ENCODE results near the gene PAPSS1. TPM values are rescaled to one million over a fixed set of nuclear protein-coding genes. Genes with fewer than 3 reads are reported as not detected.
A peak's percentile ranks its signal among the peaks of the same experiment; 100 is the strongest.
"Not testable (repeated sequence)": the region's sequence is repeated elsewhere in the genome, so short reads cannot be mapped to it uniquely, and the experiment has no call there.

The PAPSS1 gene
- total RNA-seq, 4 donors from 2014 or later: 21.9 to 36.2 (median 25.3) TPM

DNA sequence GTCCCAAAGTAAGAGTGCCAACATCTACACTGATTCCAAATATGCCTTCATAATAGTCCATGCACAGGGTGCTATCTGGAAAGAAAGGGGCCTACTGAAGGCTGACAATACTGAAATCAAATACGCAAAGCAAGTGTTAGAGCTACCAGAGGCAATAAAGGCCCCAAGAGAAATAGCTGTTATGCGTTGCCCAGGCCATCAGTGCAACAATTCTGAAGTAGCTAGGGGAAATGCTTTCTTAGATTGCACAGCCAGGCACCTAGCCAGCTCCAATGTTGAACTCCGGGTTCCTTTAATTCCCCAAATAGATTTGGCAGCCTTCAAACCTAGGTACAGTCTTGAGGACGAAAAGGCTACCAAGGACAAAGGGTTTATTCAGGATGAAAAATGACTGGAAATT is 17.4 kb upstream of the PAPSS1 start:
- no peaks in the 10 kb centered on the region for H3K27me3 ChIP-seq
- no peak overlapping the region for H3K27ac ChIP-seq
- H3K4me3 ChIP-seq: no peak overlapping the region
- ATAC-seq: no peak
- WGBS, 2 donors (ENCODE audit: low coverage in 1 of 2): 36 to 55% methylated on average over 2 to 4 of the region's 4 CpGs
- H3K9me3 ChIP-seq: no peaks in the 10 kb centered on the region
- TF ChIP-seq CTCF (IDR thresholded peaks at IDR 0.05): no peak
- no peak for TF ChIP-seq POLR2AphosphoS5 (IDR thresholded peaks at IDR 0.05)
- no peak for TF ChIP-seq EP300 (IDR thresholded peaks at IDR 0.05)
- TF ChIP-seq POLR2A (IDR thresholded peaks at IDR 0.05): no peak
- H3K36me3 ChIP-seq: no peaks in the 10 kb centered on the region
- H3K4me1 ChIP-seq: peaks cover 0 to 22% (median 0%) of the 10 kb centered on the region in 3 donors

DNA sequence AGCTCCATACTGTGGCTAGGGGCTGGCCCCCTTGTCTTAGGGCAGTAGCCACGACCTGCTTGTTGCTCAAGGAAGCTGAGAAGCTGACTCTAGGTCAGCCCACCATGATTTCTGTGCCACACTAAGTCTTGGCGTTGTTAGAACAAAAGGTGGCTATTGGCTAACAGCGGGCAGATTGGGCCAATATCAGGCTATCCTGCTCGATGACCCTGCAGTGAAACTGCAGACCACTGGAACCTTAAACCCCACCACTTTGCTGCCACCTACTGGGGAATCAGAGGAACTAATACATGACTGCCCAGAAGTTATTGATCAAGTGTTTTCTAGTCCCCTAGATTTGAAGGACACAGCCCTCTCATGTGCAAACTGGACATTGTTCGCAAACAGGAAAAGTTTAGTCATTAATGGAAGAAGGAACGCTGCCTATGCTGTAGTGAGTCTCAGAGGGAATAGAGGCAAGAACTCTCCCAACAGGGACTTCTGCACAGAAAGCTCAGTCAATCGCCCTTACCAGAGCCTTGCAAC is 17.0 kb upstream of the PAPSS1 start:
- Histone ChIP-seq H3K36me3 (no peaks in the 10 kb centered on the region), H3K4me1 (peaks cover 0 to 22% (median 0%) of the 10 kb centered on the region in 3 donors), H3K27ac (no peak overlapping the region), H3K4me3 (no peak overlapping the region), H3K27me3 (no peaks in the 10 kb centered on the region), H3K9me3 (no peaks in the 10 kb centered on the region)
- 53 to 63% methylated on average over 4 to 6 of the region's 7 CpGs for WGBS, 2 donors (ENCODE audit: low coverage in 1 of 2)
- ATAC-seq: peak; percentile 45
- no peak for TF ChIP-seq POLR2A (IDR thresholded peaks at IDR 0.05)
- peak; percentile 48 to 75 (median 58) for TF ChIP-seq CTCF (IDR thresholded peaks at IDR 0.05)

GRCh38 chr4:107736037-107736436 is 16.0 kb upstream of the PAPSS1 start:
- TF ChIP-seq CTCF (IDR thresholded peaks at IDR 0.05) (no peak), POLR2AphosphoS5 (IDR thresholded peaks at IDR 0.05) (no peak), EP300 (IDR thresholded peaks at IDR 0.05) (no peak), POLR2A (IDR thresholded peaks at IDR 0.05) (no peak)
- H3K4me1 ChIP-seq: peaks cover 0 to 14% (median 0%) of the 10 kb centered on the region in 3 donors
- no peak overlapping the region for H3K4me3 ChIP-seq
- no peak for ATAC-seq
- H3K27me3 ChIP-seq: no peaks in the 10 kb centered on the region
- no peaks in the 10 kb centered on the region for H3K36me3 ChIP-seq
- H3K9me3 ChIP-seq: no peaks in the 10 kb centered on the region
- WGBS, 2 donors (ENCODE audit: low coverage in 1 of 2): 47 to 67% methylated on average over 1 to 3 of the region's 3 CpGs
- no peak overlapping the region for H3K27ac ChIP-seq

DNA sequence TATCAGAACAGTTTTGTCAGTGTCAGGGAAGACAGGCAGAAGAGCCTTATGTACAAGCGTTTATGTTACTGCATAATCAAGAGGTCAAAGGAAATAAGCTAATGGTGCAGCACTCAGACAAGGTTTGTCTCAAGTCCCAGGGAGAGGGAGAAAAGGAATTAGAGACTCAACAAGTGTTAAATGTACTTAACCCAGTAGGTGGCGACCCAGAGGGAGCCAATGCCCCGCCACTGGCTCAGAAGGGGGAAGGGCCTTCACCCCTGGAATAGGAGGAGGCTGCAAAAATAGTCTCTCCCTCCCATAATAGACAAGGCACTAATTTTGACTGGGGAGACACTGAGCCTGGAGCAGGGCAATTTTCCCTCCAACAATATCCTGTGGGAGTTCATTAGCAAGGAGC is 14.1 kb upstream of the PAPSS1 start:
- Histone ChIP-seq H3K4me3 (no peak overlapping the region), H3K4me1 (peaks cover 0 to 5% (median 0%) of the 10 kb centered on the region in 3 donors), H3K27me3 (no peaks in the 10 kb centered on the region), H3K9me3 (no peaks in the 10 kb centered on the region), H3K36me3 (no peaks in the 10 kb centered on the region), H3K27ac (no peak overlapping the region)
- ATAC-seq: no peak
- TF ChIP-seq POLR2A (IDR thresholded peaks at IDR 0.05) (no peak), POLR2AphosphoS5 (IDR thresholded peaks at IDR 0.05) (no peak), EP300 (IDR thresholded peaks at IDR 0.05) (no peak), CTCF (IDR thresholded peaks at IDR 0.05) (no peak)
- WGBS, 2 donors (ENCODE audit: low coverage in 1 of 2): 56% methylated on average over 3 of the region's 3 CpGs; no CpG with 5 or more reads in 1 of the 2 donors

GRCh38 chr4:107733431-107733925 is 13.4 kb upstream of the PAPSS1 start:
- no peak overlapping the region for H3K27ac ChIP-seq
- no peak overlapping the region for H3K4me3 ChIP-seq
- no peaks in the 10 kb centered on the region for H3K27me3 ChIP-seq
- TF ChIP-seq EP300 (IDR thresholded peaks at IDR 0.05) (no peak), POLR2A (IDR thresholded peaks at IDR 0.05) (no peak), POLR2AphosphoS5 (IDR thresholded peaks at IDR 0.05) (no peak), CTCF (IDR thresholded peaks at IDR 0.05) (no peak)
- WGBS, 2 donors (ENCODE audit: low coverage in 1 of 2): 32 to 52% methylated on average over 4 to 7 of the region's 7 CpGs
- no peaks in the 10 kb centered on the region for H3K9me3 ChIP-seq
- H3K36me3 ChIP-seq: no peaks in the 10 kb centered on the region
- no peak for ATAC-seq
- H3K4me1 ChIP-seq: peaks cover 0 to 5% (median 0%) of the 10 kb centered on the region in 3 donors

DNA sequence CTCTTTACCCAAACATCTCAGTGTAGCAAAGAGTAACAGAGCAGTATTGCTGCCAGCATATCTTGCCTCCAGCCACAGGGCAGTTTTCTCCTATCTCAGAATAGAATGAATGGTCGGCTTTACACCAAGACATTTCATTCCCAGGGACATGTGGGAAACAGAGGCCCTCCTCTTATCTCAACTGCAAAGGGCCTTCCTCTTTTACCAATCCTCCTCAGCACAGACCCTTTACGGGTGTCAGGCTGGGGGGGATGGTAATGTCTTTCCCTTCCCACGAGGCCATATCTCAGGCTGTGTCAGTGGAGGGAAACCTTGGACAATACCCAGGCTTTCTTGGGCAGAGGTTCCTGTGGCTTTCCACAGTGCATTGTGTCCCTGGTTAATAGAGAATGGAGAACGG is 9.0 kb upstream of the PAPSS1 start:
- ATAC-seq, H3K27me3 ChIP-seq, H3K27ac ChIP-seq, H3K4me3 ChIP-seq, H3K4me1 ChIP-seq, H3K36me3 ChIP-seq, H3K9me3 ChIP-seq: not testable (repeated sequence)
- 53 to 71% methylated on average over 1 to 4 of the region's 4 CpGs for WGBS, 2 donors (ENCODE audit: low coverage in 1 of 2)

- H3K27me3 ChIP-seq, H3K36me3 ChIP-seq, H3K4me1 ChIP-seq, H3K4me3 ChIP-seq, H3K27ac ChIP-seq, ATAC-seq, H3K9me3 ChIP-seq: not testable (repeated sequence)
- 66 to 92% methylated on average over 2 to 3 of the region's 3 CpGs for WGBS, 2 donors (ENCODE audit: low coverage in 1 of 2)
Observed at GRCh38 chr4:107726131-107726925, 6.3 kb upstream of the PAPSS1 start.
